Measurements from ENCODE around the gene MALL.
"Not testable (repeated sequence)": the region's sequence is repeated elsewhere in the genome, so short reads cannot be mapped to it uniquely, and the experiment has no call there.

- TF ChIP-seq, protein P1, sequence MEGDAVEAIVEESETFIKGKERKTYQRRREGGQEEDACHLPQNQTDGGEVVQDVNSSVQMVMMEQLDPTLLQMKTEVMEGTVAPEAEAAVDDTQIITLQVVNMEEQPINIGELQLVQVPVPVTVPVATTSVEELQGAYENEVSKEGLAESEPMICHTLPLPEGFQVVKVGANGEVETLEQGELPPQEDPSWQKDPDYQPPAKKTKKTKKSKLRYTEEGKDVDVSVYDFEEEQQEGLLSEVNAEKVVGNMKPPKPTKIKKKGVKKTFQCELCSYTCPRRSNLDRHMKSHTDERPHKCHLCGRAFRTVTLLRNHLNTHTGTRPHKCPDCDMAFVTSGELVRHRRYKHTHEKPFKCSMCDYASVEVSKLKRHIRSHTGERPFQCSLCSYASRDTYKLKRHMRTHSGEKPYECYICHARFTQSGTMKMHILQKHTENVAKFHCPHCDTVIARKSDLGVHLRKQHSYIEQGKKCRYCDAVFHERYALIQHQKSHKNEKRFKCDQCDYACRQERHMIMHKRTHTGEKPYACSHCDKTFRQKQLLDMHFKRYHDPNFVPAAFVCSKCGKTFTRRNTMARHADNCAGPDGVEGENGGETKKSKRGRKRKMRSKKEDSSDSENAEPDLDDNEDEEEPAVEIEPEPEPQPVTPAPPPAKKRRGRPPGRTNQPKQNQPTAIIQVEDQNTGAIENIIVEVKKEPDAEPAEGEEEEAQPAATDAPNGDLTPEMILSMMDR (conservative IDR thresholded peaks at IDR 0.05; ENCODE audit: low read depth in 2 of 2), result not testable (repeated sequence)
- TF ChIP-seq POLR2AphosphoS5 (IDR thresholded peaks at IDR 0.05; ENCODE audit: low read depth); JUNB (IDR thresholded peaks at IDR 0.05; ENCODE audit: unreplicated experiment); EZH2phosphoT487 (IDR thresholded peaks at IDR 0.05; ENCODE audit: unreplicated experiment); EZH2 (IDR thresholded peaks at IDR 0.05; ENCODE audit: low read depth, unreplicated experiment); CREB1 (CRISPR knock-in tag; IDR thresholded peaks at IDR 0.05; ENCODE audit: low read depth); ZNF114 (CRISPR knock-in tag; IDR thresholded peaks at IDR 0.05); STAT1 (IDR thresholded peaks at IDR 0.05; ENCODE audit: unreplicated experiment); NANOG (IDR thresholded peaks at IDR 0.05; ENCODE audit: borderline replicate concordance); ZNF331 (CRISPR knock-in tag; IDR thresholded peaks at IDR 0.05; ENCODE audit: low read depth): not testable (repeated sequence)
- TF ChIP-seq, protein P2, sequence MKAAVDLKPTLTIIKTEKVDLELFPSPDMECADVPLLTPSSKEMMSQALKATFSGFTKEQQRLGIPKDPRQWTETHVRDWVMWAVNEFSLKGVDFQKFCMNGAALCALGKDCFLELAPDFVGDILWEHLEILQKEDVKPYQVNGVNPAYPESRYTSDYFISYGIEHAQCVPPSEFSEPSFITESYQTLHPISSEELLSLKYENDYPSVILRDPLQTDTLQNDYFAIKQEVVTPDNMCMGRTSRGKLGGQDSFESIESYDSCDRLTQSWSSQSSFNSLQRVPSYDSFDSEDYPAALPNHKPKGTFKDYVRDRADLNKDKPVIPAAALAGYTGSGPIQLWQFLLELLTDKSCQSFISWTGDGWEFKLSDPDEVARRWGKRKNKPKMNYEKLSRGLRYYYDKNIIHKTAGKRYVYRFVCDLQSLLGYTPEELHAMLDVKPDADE (IDR thresholded peaks at IDR 0.05), result not testable (repeated sequence)
- TF ChIP-seq, protein P3, sequence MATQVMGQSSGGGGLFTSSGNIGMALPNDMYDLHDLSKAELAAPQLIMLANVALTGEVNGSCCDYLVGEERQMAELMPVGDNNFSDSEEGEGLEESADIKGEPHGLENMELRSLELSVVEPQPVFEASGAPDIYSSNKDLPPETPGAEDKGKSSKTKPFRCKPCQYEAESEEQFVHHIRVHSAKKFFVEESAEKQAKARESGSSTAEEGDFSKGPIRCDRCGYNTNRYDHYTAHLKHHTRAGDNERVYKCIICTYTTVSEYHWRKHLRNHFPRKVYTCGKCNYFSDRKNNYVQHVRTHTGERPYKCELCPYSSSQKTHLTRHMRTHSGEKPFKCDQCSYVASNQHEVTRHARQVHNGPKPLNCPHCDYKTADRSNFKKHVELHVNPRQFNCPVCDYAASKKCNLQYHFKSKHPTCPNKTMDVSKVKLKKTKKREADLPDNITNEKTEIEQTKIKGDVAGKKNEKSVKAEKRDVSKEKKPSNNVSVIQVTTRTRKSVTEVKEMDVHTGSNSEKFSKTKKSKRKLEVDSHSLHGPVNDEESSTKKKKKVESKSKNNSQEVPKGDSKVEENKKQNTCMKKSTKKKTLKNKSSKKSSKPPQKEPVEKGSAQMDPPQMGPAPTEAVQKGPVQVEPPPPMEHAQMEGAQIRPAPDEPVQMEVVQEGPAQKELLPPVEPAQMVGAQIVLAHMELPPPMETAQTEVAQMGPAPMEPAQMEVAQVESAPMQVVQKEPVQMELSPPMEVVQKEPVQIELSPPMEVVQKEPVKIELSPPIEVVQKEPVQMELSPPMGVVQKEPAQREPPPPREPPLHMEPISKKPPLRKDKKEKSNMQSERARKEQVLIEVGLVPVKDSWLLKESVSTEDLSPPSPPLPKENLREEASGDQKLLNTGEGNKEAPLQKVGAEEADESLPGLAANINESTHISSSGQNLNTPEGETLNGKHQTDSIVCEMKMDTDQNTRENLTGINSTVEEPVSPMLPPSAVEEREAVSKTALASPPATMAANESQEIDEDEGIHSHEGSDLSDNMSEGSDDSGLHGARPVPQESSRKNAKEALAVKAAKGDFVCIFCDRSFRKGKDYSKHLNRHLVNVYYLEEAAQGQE (IDR thresholded peaks at IDR 0.05; ENCODE audit: unreplicated experiment), result not testable (repeated sequence)
Measured at GRCh38 chr2:110058034-110058433, 57.6 kb downstream of the MALL start.

All from GM23338 (cell line).